GM19239 (cell line): ENCODE measurements around the gene ADAP1.
"Not testable (repeated sequence)": the region's sequence is repeated elsewhere in the genome, so short reads cannot be mapped to it uniquely, and the experiment has no call there.

Source experiments
- DNase-seq: peaks from one replicate; pipeline ENCODE4 v3.0.0; 2011; ENCODE audit warnings: low spot score; ENCODE audit not compliant: insufficient read length
- FAIRE-seq: peaks from 2 replicates; lab custom pipeline; 2011; peaks lifted over from hg19 to GRCh38; lab: Jason Lieb, UNC

ADAP1 gene

DNA sequence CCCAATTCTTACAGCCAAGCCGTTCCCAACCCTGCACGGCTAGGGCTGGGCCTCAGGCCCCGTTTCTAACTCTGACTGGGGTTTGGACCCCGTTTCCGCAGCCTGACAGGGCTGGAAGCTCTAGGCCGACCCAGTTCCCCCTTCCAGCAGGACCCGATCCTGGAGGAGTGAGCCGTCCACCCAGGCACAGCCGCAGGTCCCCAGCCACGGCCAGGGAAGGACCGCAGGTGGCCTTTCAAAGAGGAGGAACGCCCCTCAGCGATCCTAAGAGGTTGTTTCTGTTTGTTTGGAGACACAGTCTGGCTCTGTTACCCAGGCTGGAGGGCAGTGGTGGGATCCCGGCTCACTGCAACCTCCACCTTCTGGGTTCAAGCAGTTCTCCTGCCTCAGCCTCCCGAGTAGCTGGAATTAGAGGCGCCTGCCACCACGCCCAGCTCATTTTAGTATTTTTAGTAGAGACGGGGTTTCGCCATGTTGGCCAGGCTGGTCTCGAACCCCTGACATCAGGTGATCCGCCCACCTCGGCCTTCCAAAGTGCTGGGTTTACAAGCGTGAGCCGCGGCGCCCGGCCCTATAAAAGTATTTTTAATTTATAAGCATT, 78.9 kb downstream of the ADAP1 start:
- DNase-seq, result no peak
- no peak for FAIRE-seq

DNA sequence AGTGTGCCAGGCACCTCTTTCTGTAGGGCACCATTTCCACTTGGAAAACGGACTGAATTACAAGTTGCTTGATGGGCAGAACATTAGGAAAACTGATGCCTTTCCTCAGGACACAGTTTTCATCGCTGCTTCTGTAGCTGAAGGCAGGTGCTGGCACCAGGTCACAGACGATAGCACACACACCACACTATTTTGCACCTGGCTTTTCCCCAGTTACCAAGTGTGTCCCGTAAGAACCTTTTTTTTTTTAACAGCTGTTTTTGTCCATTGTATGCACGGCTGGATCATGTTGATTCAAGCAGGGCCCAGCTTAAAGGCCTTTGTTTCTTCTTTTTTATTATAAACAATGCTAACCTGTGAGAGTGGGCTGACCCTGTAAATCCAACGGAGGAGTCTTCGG, 79.4 kb downstream of the ADAP1 start:
- FAIRE-seq (no peak), DNase-seq (no peak)

GRCh38 chr7:874031-874749, 80.3 kb downstream of the ADAP1 start:
- DNase-seq, result no peak
- no peak for FAIRE-seq

DNA sequence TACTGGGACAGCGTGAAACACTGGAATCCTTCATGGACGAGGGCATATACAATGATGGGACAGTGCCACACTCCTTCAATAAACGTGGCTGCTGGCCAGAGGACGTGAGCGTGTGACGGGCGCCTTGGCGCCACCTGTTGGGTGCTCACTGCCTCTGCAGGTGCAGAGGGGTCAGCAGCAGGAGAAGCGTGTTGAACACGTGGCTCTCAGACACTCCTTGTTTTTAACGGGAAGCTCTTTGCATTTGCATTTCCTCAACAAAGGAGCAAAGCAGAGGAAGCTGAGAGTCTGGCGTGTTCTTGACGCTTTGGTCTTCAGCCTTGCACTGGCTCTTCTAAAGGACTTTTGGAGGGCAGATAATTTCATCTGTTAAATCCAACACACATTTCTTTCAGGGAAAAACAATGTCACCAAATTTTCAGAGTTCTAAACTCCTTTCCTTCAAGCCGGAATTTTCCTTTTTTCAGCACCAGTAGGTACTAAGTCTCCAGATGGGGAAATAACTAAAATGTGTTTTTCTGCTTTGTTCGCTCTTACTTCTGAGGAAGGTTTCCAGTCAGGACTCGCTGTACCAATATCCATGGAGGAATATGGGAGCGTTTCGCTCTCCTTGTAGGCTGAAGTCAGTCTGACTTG, 81.0 kb downstream of the ADAP1 start:
- peak; percentile 53 for FAIRE-seq
- DNase-seq, result peak; percentile 89

GRCh38 chr7:872685-873084, 81.8 kb downstream of the ADAP1 start:
- FAIRE-seq, result not testable (repeated sequence)

GRCh38 chr7:871900-872537, 82.5 kb downstream of the ADAP1 start:
- no peak for DNase-seq
- no peak for FAIRE-seq

More at GRCh38 chr7:872685-873084, 81.8 kb downstream of the ADAP1 start:
- DNase-seq, result not testable (repeated sequence)

GRCh38 chr7:869348-869747, 85.1 kb downstream of the ADAP1 start:
- FAIRE-seq (no peak), DNase-seq (no peak)

- DNase-seq (no peak), FAIRE-seq (no peak)
Measured at GRCh38 chr7:868189-868486, 86.3 kb downstream of the ADAP1 start.

DNA sequence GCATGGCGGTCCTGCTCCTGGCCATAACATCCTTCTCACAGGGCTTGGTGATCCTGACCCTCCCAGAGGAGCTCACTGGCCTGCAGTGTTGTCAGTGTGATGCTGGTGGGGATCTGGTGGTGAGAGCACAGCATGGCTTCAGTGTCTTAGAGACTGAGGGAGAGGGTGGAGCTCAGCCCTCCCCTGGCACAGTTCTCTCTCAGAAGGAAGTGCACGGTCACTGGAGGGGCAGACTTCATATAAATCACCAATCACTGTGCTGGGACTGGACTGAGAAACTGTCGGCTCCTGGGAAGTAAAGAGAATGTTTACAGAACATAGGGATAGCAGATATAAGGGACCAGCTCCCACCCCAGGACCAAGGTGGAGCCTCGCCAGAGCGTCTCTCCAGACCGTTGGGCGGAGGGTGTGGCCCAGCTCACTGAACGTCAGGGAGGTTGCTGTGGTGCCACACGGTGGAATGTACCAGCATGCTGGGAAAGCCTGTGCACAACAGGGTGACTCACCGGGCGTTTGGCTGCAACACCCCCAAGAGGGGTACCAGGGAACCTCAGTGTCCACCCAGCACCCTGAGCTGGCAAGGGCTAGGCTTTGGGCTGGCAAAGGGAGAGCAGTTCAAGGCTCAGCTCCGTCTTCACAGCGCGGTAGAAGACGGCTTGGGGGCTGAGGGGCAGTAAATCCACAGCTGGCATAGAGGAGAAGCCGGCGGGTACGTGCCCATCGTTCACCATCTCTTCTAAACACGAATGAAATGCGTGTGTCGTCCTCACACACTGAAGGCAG, 86.9 kb downstream of the ADAP1 start:
- DNase-seq (no peak), FAIRE-seq (no peak)

- FAIRE-seq (no peak), DNase-seq (no peak)
Measured at GRCh38 chr7:867001-867405, 87.5 kb downstream of the ADAP1 start.

DNA sequence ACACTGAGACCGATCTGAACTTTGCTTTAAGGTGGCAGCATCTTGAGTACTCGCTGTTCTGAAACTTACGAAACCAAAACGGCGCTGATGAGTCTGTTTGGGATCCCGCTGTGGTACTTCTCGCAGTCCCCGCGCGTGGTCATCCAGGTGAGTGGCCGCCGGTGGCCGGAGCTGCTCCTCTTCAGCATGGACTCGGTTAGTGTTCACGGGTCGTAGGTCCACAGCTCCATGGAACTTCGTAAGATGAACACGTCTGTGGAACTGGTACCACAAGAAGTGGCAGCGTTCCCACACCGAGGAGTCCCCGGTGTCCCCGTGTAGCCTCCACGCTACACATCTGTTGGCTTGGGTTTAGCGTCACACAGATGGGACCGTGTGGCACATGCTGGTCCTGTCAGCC, 88.6 kb downstream of the ADAP1 start:
- no peak for FAIRE-seq
- DNase-seq, result no peak

- FAIRE-seq, result no peak
Measured at GRCh38 chr7:863106-863505, 91.4 kb downstream of the ADAP1 start.

DNA sequence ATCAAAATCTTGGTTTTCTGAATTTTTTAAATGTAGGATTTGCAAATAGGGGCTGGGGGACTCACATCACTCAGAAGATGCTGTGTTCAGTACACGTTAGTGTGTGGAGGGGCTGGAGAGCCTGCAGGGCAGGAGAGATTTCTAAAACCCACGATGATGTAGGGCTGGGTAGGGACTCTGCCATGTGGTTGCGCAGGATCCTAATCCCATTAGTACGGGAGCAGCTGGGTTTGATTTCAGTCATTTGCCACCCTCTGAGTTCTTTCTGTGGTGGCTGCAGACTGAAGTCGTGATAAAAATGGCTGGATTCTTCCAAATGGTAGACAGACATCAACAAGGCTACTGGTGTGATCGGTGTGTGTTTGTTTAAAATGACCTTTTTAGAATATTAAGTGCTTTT, 92.3 kb downstream of the ADAP1 start:
- FAIRE-seq (no peak), DNase-seq (no peak)

More at GRCh38 chr7:863106-863505, 91.4 kb downstream of the ADAP1 start:
- DNase-seq, result no peak

DNA sequence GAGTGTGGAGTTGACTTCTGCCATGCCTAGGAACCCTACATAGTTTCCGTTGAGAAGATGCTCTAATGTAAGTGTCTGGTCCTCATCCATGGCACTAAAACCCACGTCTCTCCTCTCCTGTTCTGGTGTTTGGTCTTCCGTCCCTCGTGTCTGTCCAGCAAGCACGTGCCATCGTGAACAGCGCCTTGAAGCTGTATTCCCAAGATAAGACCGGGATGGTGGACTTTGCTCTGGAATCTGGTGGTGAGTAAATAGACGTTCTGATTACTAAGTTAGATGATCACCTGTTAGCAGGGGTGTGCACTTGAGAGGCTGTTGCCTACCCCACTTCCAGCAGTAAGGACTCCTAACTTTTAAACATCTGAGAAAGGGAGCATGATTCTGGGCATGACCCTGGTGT, 93.3 kb downstream of the ADAP1 start:
- no peak for FAIRE-seq
- no peak for DNase-seq

GRCh38 chr7:860149-860548, 94.3 kb downstream of the ADAP1 start:
- FAIRE-seq, result no peak

GRCh38 chr7:859359-860030, 95.0 kb downstream of the ADAP1 start:
- FAIRE-seq (no peak), DNase-seq (no peak)

More at GRCh38 chr7:860149-860548, 94.3 kb downstream of the ADAP1 start:
- no peak for DNase-seq

DNA sequence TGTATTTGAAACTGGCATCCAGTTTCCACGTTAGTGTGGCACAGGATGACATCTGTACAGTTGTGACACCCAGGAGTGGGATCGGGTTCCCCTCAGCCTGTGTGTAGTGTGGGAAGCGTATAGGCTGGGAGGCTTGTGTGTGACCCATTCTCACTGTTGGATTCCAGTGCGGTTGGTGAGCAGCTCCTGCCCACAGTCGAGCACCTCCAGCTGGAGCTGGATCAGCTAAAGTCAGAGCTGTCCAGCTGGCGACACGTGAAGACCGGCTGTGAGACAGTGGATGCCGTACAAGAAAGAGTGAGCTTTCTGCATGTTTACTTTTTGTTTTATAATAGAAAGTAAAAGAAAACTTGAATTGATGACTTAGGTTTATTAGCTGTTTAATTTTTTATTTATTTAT, 96.8 kb downstream of the ADAP1 start:
- DNase-seq (no peak), FAIRE-seq (no peak)

GRCh38 chr7:856444-857095, 97.9 kb downstream of the ADAP1 start:
- FAIRE-seq (no peak), DNase-seq (no peak)

- DNase-seq, result no peak
- no peak for FAIRE-seq
Measured at GRCh38 chr7:855686-856369, 98.7 kb downstream of the ADAP1 start.
